Adipose tissue (tissue), 3 donors: ENCODE results near the gene NXPH1. TPM values are rescaled to one million over a fixed set of nuclear protein-coding genes. Genes with fewer than 3 reads are reported as not detected.

Experiments used
- H3K27ac ChIP-seq: one replicate; pipeline ENCODE4 v1.5.1; 2013; ENCODE audit warnings: low read depth, low read length
- WGBS, 3 donors: extraction: QIAGEN DNeasy Blood & Tissue Kit; methylation state at CpG; one replicate each; pipeline ENCODE4 v1.1.7; 2013; 5-methylcytosine and 5-hydroxymethylcytosine counted together
- polyA plus RNA-seq, 3 donors: library from polyadenylated mRNA; stranded (reverse); fragments of 200-250 nt; gene quantifications; one replicate each; pipeline ENCODE4 v1.2.3, GENCODE V29; 2013
- donor health status: healthy with polysubstance abuse.
- donor health status: Bipolar disorder and iron deficiency.
- donor health status: healthy.

The NXPH1 gene
- polyA plus RNA-seq, 3 donors = not detected

GRCh38 chr7:8481752-8482446, 48.5 kb downstream of the NXPH1 start:
- H3K27ac ChIP-seq = no peak overlapping the region
- 45 to 60% (median 47%) methylated on average over 4 of the region's 4 CpGs for WGBS, 3 donors

GRCh38 chr7:8490391-8491045, 57.1 kb downstream of the NXPH1 start:
- 51 to 72% (median 69%) methylated on average over 4 of the region's 4 CpGs for WGBS, 3 donors
- no peak overlapping the region for H3K27ac ChIP-seq

- 73 to 93% (median 84%) methylated on average over 3 of the region's 3 CpGs for WGBS, 3 donors
- H3K27ac ChIP-seq = no peak overlapping the region
These were observed 57.7 kb downstream of the NXPH1 start for GRCh38 chr7:8491106-8491505.

- 40 to 85% (median 81%) methylated on average over 8 of the region's 8 CpGs for WGBS, 3 donors
- no peak overlapping the region for H3K27ac ChIP-seq
These were observed 58.4 kb downstream of the NXPH1 start for GRCh38 chr7:8491544-8492489.

GRCh38 chr7:8499128-8499527, 65.7 kb downstream of the NXPH1 start:
- H3K27ac ChIP-seq = no peak overlapping the region

GRCh38 chr7:8500286-8500685, 66.9 kb downstream of the NXPH1 start:
- 5 to 42% (median 39%) methylated on average over 2 of the region's 2 CpGs for WGBS, 3 donors
- no peak overlapping the region for H3K27ac ChIP-seq

GRCh38 chr7:8507566-8507965, 74.2 kb downstream of the NXPH1 start:
- H3K27ac ChIP-seq = no peak overlapping the region
- 28 to 59% (median 55%) methylated on average over 2 of the region's 2 CpGs for WGBS, 3 donors

- H3K27ac ChIP-seq = no peak overlapping the region
- WGBS, 3 donors = 82 to 93% (median 92%) methylated on average over 1 of the region's 1 CpG
These were observed 76.2 kb downstream of the NXPH1 start for GRCh38 chr7:8509621-8510020.

GRCh38 chr7:8511855-8512254, 78.4 kb downstream of the NXPH1 start:
- 56 to 61% (median 59%) methylated on average over 3 of the region's 3 CpGs for WGBS, 3 donors
- H3K27ac ChIP-seq = no peak overlapping the region

GRCh38 chr7:8514781-8515519, 81.5 kb downstream of the NXPH1 start:
- no peak overlapping the region for H3K27ac ChIP-seq
- WGBS, 3 donors = 30 to 40% (median 35%) methylated on average over 3 of the region's 3 CpGs

GRCh38 chr7:8515640-8516185, 82.3 kb downstream of the NXPH1 start:
- H3K27ac ChIP-seq = no peak overlapping the region
- WGBS, 3 donors = 38 to 63% (median 45%) methylated on average over 5 of the region's 5 CpGs

GRCh38 chr7:8516976-8517375, 83.6 kb downstream of the NXPH1 start:
- 91 to 95% (median 93%) methylated on average over 2 of the region's 2 CpGs for WGBS, 3 donors

GRCh38 chr7:8528311-8528710, 94.9 kb downstream of the NXPH1 start:
- WGBS, 3 donors = 60 to 77% (median 64%) methylated on average over 2 of the region's 2 CpGs

More at GRCh38 chr7:8516976-8517375, 83.6 kb downstream of the NXPH1 start:
- H3K27ac ChIP-seq = no peak overlapping the region

GRCh38 chr7:8531991-8532515, 98.6 kb downstream of the NXPH1 start:
- H3K27ac ChIP-seq = no peak overlapping the region
- 70 to 88% (median 76%) methylated on average over 2 of the region's 2 CpGs for WGBS, 3 donors

More at GRCh38 chr7:8528311-8528710, 94.9 kb downstream of the NXPH1 start:
- H3K27ac ChIP-seq = no peak overlapping the region

- WGBS, 3 donors = 85 to 87% (median 87%) methylated on average over 3 of the region's 3 CpGs
- H3K27ac ChIP-seq = no peak overlapping the region
These were observed 103.0 kb downstream of the NXPH1 start for GRCh38 chr7:8536431-8536830.

- WGBS, 3 donors = 72 to 75% (median 75%) methylated on average over 3 of the region's 3 CpGs
These were observed 115.6 kb downstream of the NXPH1 start for GRCh38 chr7:8549046-8549445.

GRCh38 chr7:8560501-8560900, 127.1 kb downstream of the NXPH1 start:
- WGBS, 3 donors = 45 to 69% (median 47%) methylated on average over 2 of the region's 2 CpGs

More at GRCh38 chr7:8549046-8549445, 115.6 kb downstream of the NXPH1 start:
- no peak overlapping the region for H3K27ac ChIP-seq

GRCh38 chr7:8561449-8561848, 128.0 kb downstream of the NXPH1 start:
- no peak overlapping the region for H3K27ac ChIP-seq
- 62 to 68% (median 64%) methylated on average over 3 of the region's 3 CpGs for WGBS, 3 donors

More at GRCh38 chr7:8560501-8560900, 127.1 kb downstream of the NXPH1 start:
- H3K27ac ChIP-seq = no peak overlapping the region
